Epithelial cell of proximal tubule (primary cell): Measurements from ENCODE around the gene DDX10. TPM values are rescaled to one million over a fixed set of nuclear protein-coding genes. Genes with fewer than 3 reads are reported as not detected.
"Not testable (repeated sequence)": the region's sequence is repeated elsewhere in the genome, so short reads cannot be mapped to it uniquely, and the experiment has no call there.

ENCODE experiments used
- DNase-seq: peaks from one replicate; pipeline ENCODE4 v3.0.0-alpha.2; 2011; ENCODE audit warnings: low read depth
- H3K4me3 ChIP-seq: 2 replicates; pipeline ENCODE4 v1.5.1; 2011; ENCODE audit warnings: low read depth, mild to moderate bottlenecking, low read length
- CTCF ChIP-seq: conservative IDR thresholded peaks from 2 replicates; pipeline ENCODE4 v1.5.1; 2012; ENCODE audit warnings: low read depth, mild to moderate bottlenecking, low read length
- total RNA-seq: library from RNA; depleted of rRNA; stranded (reverse); fragments of >200 nt; gene quantifications from 2 replicates; pipeline ENCODE4 v1.2.3, GENCODE V29; 2015

The DDX10 gene
- total RNA-seq, 1 donor from 2014 or later = 28.9 TPM

GRCh38 chr11:108807262-108807661, 142.4 kb downstream of the DDX10 start:
- TF ChIP-seq CTCF = no peak
- no peak for DNase-seq
- no peak overlapping the region for H3K4me3 ChIP-seq

GRCh38 chr11:108813086-108813485, 148.2 kb downstream of the DDX10 start:
- DNase-seq = no peak
- no peak for TF ChIP-seq CTCF
- H3K4me3 ChIP-seq = no peak overlapping the region

GRCh38 chr11:108817976-108818375, 153.1 kb downstream of the DDX10 start:
- no peak overlapping the region for H3K4me3 ChIP-seq

GRCh38 chr11:108818971-108819370, 154.1 kb downstream of the DDX10 start:
- no peak overlapping the region for H3K4me3 ChIP-seq
- TF ChIP-seq CTCF = no peak
- DNase-seq = no peak

More at GRCh38 chr11:108817976-108818375, 153.1 kb downstream of the DDX10 start:
- TF ChIP-seq CTCF = no peak
- DNase-seq = peak; percentile 69

- DNase-seq = no peak
- no peak for TF ChIP-seq CTCF
Measured at GRCh38 chr11:108819957-108820356, 155.1 kb downstream of the DDX10 start.

GRCh38 chr11:108823960-108824359, 159.1 kb downstream of the DDX10 start:
- not testable (repeated sequence) for H3K4me3 ChIP-seq, DNase-seq

More at GRCh38 chr11:108819957-108820356, 155.1 kb downstream of the DDX10 start:
- no peak overlapping the region for H3K4me3 ChIP-seq

- no peak overlapping the region for H3K4me3 ChIP-seq
- TF ChIP-seq CTCF = no peak
- no peak for DNase-seq
Measured at GRCh38 chr11:108824545-108824944, 159.7 kb downstream of the DDX10 start.
